Trophoblast cell (in vitro differentiated cells and primary cell): ENCODE results near the gene C1orf167.

Source experiments
- DNase-seq, 2 donors: peaks; one replicate each; pipeline ENCODE4 v3.0.0-alpha.2; 2016
- H2AFZ ChIP-seq: 2 replicates; pipeline ENCODE4 v1.6.1; 2013; ENCODE audit warnings: low read length, moderate library complexity, mild to moderate bottlenecking; ENCODE audit not compliant: insufficient read depth, poor library complexity
- H2AK5ac ChIP-seq: 2 replicates; pipeline ENCODE4 v1.6.1; 2013; ENCODE audit warnings: mild to moderate bottlenecking, low read length
- H2BK120ac ChIP-seq: 2 replicates; pipeline ENCODE4 v1.6.1; 2013; ENCODE audit warnings: low read length, mild to moderate bottlenecking, moderate library complexity; ENCODE audit not compliant: insufficient read depth, poor library complexity
- H2BK12ac ChIP-seq: 2 replicates; pipeline ENCODE4 v1.6.1; 2013; ENCODE audit warnings: mild to moderate bottlenecking, low read length, moderate library complexity
- H2BK5ac ChIP-seq: 2 replicates; pipeline ENCODE4 v1.6.1; 2013; ENCODE audit warnings: low read length, low read depth, moderate library complexity, mild to moderate bottlenecking; ENCODE audit not compliant: poor library complexity
- H3K14ac ChIP-seq: 2 replicates; pipeline ENCODE4 v1.6.1; 2013; ENCODE audit warnings: mild to moderate bottlenecking, low read length
- H3K18ac ChIP-seq: 2 replicates; pipeline ENCODE4 v1.6.1; 2013; ENCODE audit warnings: mild to moderate bottlenecking, low read length
- H3K23ac ChIP-seq: 2 replicates; pipeline ENCODE4 v1.6.1; 2013; ENCODE audit warnings: low read length
- H3K27ac ChIP-seq: 2 replicates; pipeline ENCODE4 v1.5.1; 2013; ENCODE audit warnings: low read depth, mild to moderate bottlenecking, inconsistent platforms, low read length, moderate library complexity
- H3K27me3 ChIP-seq: 2 replicates; pipeline ENCODE4 v1.6.1; 2013; ENCODE audit warnings: inconsistent platforms, mild to moderate bottlenecking, low read length, moderate library complexity; ENCODE audit not compliant: insufficient read depth
- H3K36me3 ChIP-seq, 2 experiments: 1 replicate in 1 of 2; 2 replicates in 1 of 2; pipeline ENCODE4 v1.6.1; 2013; ENCODE audit warnings: low read length in 2 of 2, mild to moderate bottlenecking in 2 of 2, moderate library complexity in 1 of 2; ENCODE audit not compliant: insufficient read depth in 2 of 2, control insufficient read depth in 1 of 2
- H3K4ac ChIP-seq: 2 replicates; pipeline ENCODE4 v1.6.1; 2013; ENCODE audit warnings: low read depth, mild to moderate bottlenecking, low read length, moderate library complexity
- H3K4me1 ChIP-seq, 2 experiments: 1 replicate in 1 of 2; 2 replicates in 1 of 2; pipeline ENCODE4 v1.6.1; 2013; ENCODE audit warnings: low read length in 2 of 2, mild to moderate bottlenecking in 2 of 2, moderate library complexity in 1 of 2; ENCODE audit not compliant: insufficient read depth in 2 of 2, control insufficient read depth in 1 of 2
- H3K4me2 ChIP-seq: 2 replicates; pipeline ENCODE4 v1.6.1; 2013; ENCODE audit warnings: inconsistent platforms, mild to moderate bottlenecking, low read length, moderate library complexity
- H3K4me3 ChIP-seq: 2 replicates; pipeline ENCODE4 v1.5.1; 2013; ENCODE audit warnings: mild to moderate bottlenecking, low read depth, low read length, inconsistent platforms
- H3K79me1 ChIP-seq: one replicate; pipeline ENCODE4 v1.6.1; 2013; ENCODE audit warnings: low read length
- H3K79me2 ChIP-seq: 2 replicates; pipeline ENCODE4 v1.6.1; 2013; ENCODE audit warnings: low read length, mild to moderate bottlenecking; ENCODE audit not compliant: control insufficient read depth, insufficient read depth, poor library complexity
- H3K9ac ChIP-seq: 2 replicates; pipeline ENCODE4 v1.6.1; 2013; ENCODE audit warnings: mild to moderate bottlenecking, low read length
- H3K9me3 ChIP-seq: 2 replicates; pipeline ENCODE4 v1.6.1; 2013; ENCODE audit warnings: low read depth, mild to moderate bottlenecking, control low read depth, inconsistent platforms, low read length; ENCODE audit not compliant: insufficient read depth
- H4K12ac ChIP-seq: 2 replicates; pipeline ENCODE4 v1.6.1; 2013; ENCODE audit warnings: low read depth, mild to moderate bottlenecking, low read length, moderate library complexity
- H4K8ac ChIP-seq: 2 replicates; pipeline ENCODE4 v1.6.1; 2013; ENCODE audit warnings: low read depth, mild to moderate bottlenecking, low read length, moderate library complexity
- H4K91ac ChIP-seq: one replicate; pipeline ENCODE4 v1.6.1; 2013; ENCODE audit warnings: low read depth, mild to moderate bottlenecking, low read length, moderate library complexity
- WGBS: extraction: QIAGEN DNeasy Blood & Tissue Kit; methylation state at CpG from one replicate; pipeline ENCODE4 v1.1.7; 2013; ENCODE audit warnings: missing lambda C conversion rate; ENCODE audit not compliant: insufficient read length, insufficient coverage; ENCODE audit errors: extremely low coverage; 5-methylcytosine and 5-hydroxymethylcytosine counted together

Gene C1orf167

DNA sequence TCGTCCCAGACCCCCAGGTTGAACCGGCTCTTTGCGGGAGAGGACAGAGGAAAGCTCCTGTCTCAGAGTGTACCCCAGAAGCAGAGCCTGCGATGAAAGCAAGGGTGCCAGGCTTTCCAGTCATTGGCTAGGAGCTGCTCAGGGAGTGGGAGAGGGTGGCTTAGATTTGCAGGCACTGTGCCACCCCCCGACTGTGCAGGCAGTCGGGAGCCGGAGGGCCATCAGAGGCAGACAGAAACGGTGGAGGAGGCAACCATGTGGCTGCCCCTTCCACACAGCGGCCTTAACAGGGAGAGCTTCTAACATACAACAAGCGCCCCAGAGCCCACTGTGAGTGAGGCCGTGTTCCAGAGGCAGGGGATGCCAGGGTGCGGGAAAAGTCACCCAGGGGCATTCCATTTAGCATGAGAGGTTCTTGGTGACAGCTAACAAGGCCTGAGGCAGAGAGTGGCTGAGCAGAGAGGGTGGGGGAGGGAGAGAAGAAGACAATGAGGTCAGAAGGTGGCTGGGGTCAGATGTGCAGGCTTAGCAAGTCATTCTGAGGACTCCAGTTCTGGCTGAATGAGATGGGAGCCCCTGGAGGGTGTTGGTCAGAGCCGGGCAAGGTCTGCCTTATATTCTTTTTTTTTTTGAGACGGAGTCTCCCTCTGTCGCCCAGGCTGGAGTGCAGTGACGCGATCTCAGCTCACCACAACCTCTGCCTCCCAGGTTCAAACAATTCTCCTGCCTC is 9.5 kb upstream of the C1orf167 start:
- no peak overlapping the region for H3K4me2 ChIP-seq
- no peak overlapping the region for H3K27ac ChIP-seq
- peaks cover 5 to 12% of the 10 kb centered on the region in 2 experiments for H3K36me3 ChIP-seq
- no peak overlapping the region for H3K18ac ChIP-seq
- no peak overlapping the region for H4K8ac ChIP-seq
- no peak overlapping the region for H2AK5ac ChIP-seq
- H3K9me3 ChIP-seq = peaks cover 2% of the 10 kb centered on the region
- H4K91ac ChIP-seq = no peak overlapping the region
- H3K9ac ChIP-seq = no peak overlapping the region
- no CpG with 5 or more reads among the region's 17 CpGs for WGBS
- no peak overlapping the region for H2AFZ ChIP-seq
- H2BK5ac ChIP-seq = no peak overlapping the region
- H3K23ac ChIP-seq = no peak overlapping the region
- H2BK120ac ChIP-seq = no peak overlapping the region
- H3K4me1 ChIP-seq = peaks cover 16 to 17% of the 10 kb centered on the region in 2 experiments
- H3K79me2 ChIP-seq = no peaks in the 10 kb centered on the region
- H3K4ac ChIP-seq = no peak overlapping the region
- no peaks in the 10 kb centered on the region for H3K27me3 ChIP-seq
- H2BK12ac ChIP-seq = peak overlapping the region; percentile 8
- no peaks in the 10 kb centered on the region for H3K79me1 ChIP-seq
- peak; percentile 70 to 80 for DNase-seq
- no peak overlapping the region for H3K4me3 ChIP-seq
- no peak overlapping the region for H3K14ac ChIP-seq
- H4K12ac ChIP-seq = no peak overlapping the region

DNA sequence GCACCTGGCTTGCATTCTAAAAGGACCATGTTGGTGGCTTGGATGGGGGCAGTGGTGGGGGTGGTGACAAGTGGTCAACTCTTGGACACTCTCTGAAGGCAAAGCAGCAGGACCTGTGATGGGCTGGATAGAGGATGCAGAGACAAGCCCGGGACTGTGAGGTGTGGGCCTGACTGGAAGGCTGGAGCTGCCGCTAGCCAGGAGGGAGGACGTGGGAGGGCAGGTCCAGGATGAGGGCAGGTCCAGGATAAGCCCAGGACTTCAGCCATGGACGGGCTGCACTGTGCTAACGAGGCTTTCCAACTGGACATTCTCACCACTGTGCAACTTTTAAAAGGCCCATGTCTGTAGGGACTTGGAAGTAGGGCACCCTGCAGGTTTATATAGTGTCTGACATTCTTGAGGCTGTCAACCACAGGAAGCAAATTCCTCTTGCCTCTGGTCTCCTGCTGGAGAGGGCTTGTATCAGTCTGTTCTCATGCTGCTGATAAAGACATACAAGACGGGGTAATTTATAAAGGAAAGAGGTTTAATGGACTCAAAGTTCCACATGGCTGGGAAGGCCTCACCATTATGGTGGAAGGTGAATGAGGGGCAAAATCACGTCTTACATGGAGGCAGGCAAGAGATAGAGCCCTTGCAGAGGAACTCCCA is 8.3 kb upstream of the C1orf167 start:
- Histone ChIP-seq H4K91ac (no peak overlapping the region), H3K27ac (no peak overlapping the region), H4K8ac (no peak overlapping the region), H2BK12ac (no peak overlapping the region), H3K9ac (no peak overlapping the region), H3K9me3 (peaks cover 2% of the 10 kb centered on the region), H3K23ac (no peak overlapping the region), H3K4me1 (peaks cover 16 to 17% of the 10 kb centered on the region in 2 experiments), H3K27me3 (no peaks in the 10 kb centered on the region), H2BK120ac (no peak overlapping the region), H3K79me2 (no peaks in the 10 kb centered on the region), H2AFZ (no peak overlapping the region), H3K14ac (no peak overlapping the region), H3K4ac (no peak overlapping the region), H2BK5ac (no peak overlapping the region), H3K79me1 (no peaks in the 10 kb centered on the region), H4K12ac (no peak overlapping the region), H2AK5ac (no peak overlapping the region), H3K18ac (no peak overlapping the region), H3K36me3 (peaks cover 0 to 8% of the 10 kb centered on the region in 2 experiments), H3K4me2 (no peak overlapping the region), H3K4me3 (no peak overlapping the region)
- no CpG with 5 or more reads among the region's 7 CpGs for WGBS
- no peak for DNase-seq

DNA sequence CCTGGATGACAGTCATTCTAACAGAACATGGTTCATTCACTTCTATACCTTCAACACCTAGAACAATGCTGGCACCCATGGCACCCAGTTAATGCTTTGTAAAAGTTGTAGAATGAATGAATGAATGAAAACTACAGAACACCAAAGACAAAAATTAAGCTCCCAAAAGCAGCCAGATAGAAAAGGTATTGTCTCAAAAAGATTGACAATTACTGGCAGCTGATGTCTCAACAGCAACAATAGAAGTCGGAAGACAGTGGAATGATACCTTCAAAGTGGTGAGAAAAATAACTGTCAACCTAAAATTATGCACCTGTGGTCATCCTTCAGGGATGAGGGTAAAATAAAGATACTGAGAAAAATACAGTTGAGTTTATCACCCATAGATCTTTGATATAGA is 4.9 kb upstream of the C1orf167 start:
- H2AFZ ChIP-seq = no peak overlapping the region
- H2BK5ac ChIP-seq = no peak overlapping the region
- H2BK12ac ChIP-seq = no peak overlapping the region
- H3K9me3 ChIP-seq = peaks cover 6% of the 10 kb centered on the region
- no peaks in the 10 kb centered on the region for H3K36me3 ChIP-seq
- H3K9ac ChIP-seq = no peak overlapping the region
- H3K18ac ChIP-seq = no peak overlapping the region
- peak in 1 of 2 donors; percentile 20 for DNase-seq
- no peak overlapping the region for H4K91ac ChIP-seq
- no peaks in the 10 kb centered on the region for H3K79me1 ChIP-seq
- no peak overlapping the region for H3K27ac ChIP-seq
- H3K4me2 ChIP-seq = no peak overlapping the region
- H4K8ac ChIP-seq = no peak overlapping the region
- H2BK120ac ChIP-seq = no peak overlapping the region
- peaks cover 16 to 19% of the 10 kb centered on the region in 2 experiments for H3K4me1 ChIP-seq
- no peak overlapping the region for H3K4ac ChIP-seq
- no peak overlapping the region for H4K12ac ChIP-seq
- H3K4me3 ChIP-seq = no peak overlapping the region
- H3K23ac ChIP-seq = no peak overlapping the region
- peaks cover 7% of the 10 kb centered on the region for H3K27me3 ChIP-seq
- no peak overlapping the region for H3K14ac ChIP-seq
- no peaks in the 10 kb centered on the region for H3K79me2 ChIP-seq
- WGBS = no CpG with 5 or more reads among the region's 1 CpG
- H2AK5ac ChIP-seq = no peak overlapping the region

DNA sequence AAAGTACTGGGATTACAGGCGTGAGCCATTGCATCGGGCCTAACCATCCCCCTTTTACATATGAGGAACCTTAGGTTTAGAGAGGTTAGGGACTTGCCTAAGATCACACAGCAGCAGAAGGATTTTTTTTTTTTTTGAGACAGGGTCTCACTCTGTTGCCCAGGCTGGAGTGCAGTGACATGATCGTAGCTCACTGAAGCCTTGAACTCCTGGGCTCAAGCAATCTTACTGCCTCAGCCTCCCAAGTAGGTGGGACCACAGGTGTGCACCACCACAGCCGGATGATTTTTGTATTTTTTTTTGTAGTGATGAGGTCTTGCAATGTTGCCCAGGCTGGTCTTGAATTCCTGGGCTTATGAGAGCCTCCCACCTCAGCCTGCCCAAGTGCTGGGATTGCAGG is 2.2 kb upstream of the C1orf167 start:
- WGBS = no CpG with 5 or more reads among the region's 4 CpGs
- Histone ChIP-seq H4K12ac (no peak overlapping the region), H3K4me3 (no peak overlapping the region), H3K18ac (no peak overlapping the region), H2BK12ac (no peak overlapping the region), H3K9me3 (peaks cover 6% of the 10 kb centered on the region), H3K4ac (no peak overlapping the region), H3K23ac (no peak overlapping the region), H3K4me1 (peaks cover 0 to 3% of the 10 kb centered on the region in 2 experiments), H4K8ac (no peak overlapping the region), H2BK120ac (no peak overlapping the region), H3K9ac (no peak overlapping the region), H3K27me3 (peaks cover 8% of the 10 kb centered on the region), H3K4me2 (no peak overlapping the region), H3K79me1 (no peaks in the 10 kb centered on the region), H2AK5ac (no peak overlapping the region), H2AFZ (no peak overlapping the region), H4K91ac (no peak overlapping the region), H3K27ac (no peak overlapping the region), H3K14ac (no peak overlapping the region), H2BK5ac (no peak overlapping the region), H3K79me2 (no peaks in the 10 kb centered on the region), H3K36me3 (no peaks in the 10 kb centered on the region)
- DNase-seq = no peak
